ENCODE data around the gene TPPP3.

DNA sequence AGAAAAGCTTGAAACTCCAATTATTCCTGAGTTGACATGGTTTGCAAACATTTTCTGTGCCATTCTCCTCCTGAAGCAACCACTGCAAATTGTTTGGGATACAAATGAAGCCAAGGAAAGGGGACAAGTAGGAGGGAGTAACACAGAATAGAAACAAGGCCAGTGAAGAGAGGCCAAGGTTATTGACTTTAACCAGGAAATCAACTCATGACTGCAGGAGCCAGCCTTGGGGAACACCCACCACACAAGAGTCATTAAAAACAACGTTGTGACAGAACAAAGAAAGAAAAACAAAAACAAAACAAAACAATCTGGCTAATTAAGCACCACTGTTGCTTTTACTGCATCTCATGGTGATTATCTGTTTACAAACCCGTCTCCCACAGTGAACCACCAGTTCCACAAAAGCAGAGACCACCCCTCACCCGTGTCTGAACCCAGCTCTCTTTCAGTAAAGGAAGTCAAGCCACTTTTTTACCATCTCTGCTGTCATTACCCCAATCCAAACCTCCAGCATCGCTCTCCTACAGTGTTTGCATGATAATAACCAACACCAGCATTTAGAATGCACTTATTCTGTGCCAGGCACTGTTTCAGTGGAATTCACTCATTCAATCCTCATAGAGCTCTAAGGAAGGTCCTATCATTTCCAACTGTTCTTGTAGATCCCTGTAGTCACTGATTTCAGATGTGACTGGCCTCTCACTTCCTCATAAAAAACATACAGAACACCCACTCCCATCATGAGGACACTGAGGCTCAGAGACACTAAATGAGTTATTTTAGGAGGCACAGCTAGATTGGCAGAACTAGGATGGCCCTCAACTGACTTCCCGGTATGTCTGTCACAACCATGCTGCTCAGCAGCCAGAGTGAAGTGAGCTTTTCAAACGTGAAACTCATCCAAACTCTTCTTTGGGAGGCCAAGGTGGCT is 20.9 kb upstream of the TPPP3 start:
- TF ChIP-seq, protein P1, sequence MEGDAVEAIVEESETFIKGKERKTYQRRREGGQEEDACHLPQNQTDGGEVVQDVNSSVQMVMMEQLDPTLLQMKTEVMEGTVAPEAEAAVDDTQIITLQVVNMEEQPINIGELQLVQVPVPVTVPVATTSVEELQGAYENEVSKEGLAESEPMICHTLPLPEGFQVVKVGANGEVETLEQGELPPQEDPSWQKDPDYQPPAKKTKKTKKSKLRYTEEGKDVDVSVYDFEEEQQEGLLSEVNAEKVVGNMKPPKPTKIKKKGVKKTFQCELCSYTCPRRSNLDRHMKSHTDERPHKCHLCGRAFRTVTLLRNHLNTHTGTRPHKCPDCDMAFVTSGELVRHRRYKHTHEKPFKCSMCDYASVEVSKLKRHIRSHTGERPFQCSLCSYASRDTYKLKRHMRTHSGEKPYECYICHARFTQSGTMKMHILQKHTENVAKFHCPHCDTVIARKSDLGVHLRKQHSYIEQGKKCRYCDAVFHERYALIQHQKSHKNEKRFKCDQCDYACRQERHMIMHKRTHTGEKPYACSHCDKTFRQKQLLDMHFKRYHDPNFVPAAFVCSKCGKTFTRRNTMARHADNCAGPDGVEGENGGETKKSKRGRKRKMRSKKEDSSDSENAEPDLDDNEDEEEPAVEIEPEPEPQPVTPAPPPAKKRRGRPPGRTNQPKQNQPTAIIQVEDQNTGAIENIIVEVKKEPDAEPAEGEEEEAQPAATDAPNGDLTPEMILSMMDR (IDR thresholded peaks at IDR 0.05): no peak
- no peak for TF ChIP-seq POLR2A (IDR thresholded peaks at IDR 0.05)

All from thyroid gland (tissue), 4 donors.